K562 (cell line): ENCODE data around the gene S100A8. TPM values are rescaled to one million over a fixed set of nuclear protein-coding genes. Genes with fewer than 3 reads are reported as not detected.

Source experiments
- ATAC-seq: fragments of 200-7000 bp; cut with Tn5 transposase; 3 replicates; pipeline ENCODE4 v1.9.1; 2020; ENCODE audit warnings: moderate library complexity
- BruUV-seq: library from RNA; stranded (reverse); fragments of 400-500 nt; replicated peaks from 2 replicates; lab custom pipeline; 2021; lab: Mats Ljungman, UMichigan
- CTCF ChIA-PET: fragments of 300-600 bp; formaldehyde crosslinking; extraction: SDS; loops from one replicate; lab custom pipeline; 2021; ENCODE audit warnings: low intra/inter-chr PET ratio; lab: Yijun Ruan, JAX
- POLR2A ChIA-PET: fragments of 300-600, 350-650 bp; sonication (Branson Sonifier 250); formaldehyde crosslinking; extraction: SDS; loops from one replicate; lab custom pipeline; 2021; ENCODE audit warnings: antibody characterized with exemption, inconsistent platforms; lab: Yijun Ruan, JAX
- DNase-seq, 4 experiments: peaks; one replicate each; pipeline versions ENCODE4 v3.0.0 to v3.0.0-alpha.2; 2011 to 2018; ENCODE audit warnings: low spot score in 3 of 4, mixed read lengths in 3 of 4; ENCODE audit errors: extremely low read depth in 1 of 4
- FAIRE-seq: peaks from 2 replicates; lab custom pipeline; 2011; peaks lifted over from hg19 to GRCh38; lab: Jason Lieb, UNC
- H2AFZ ChIP-seq: 2 replicates; pipeline ENCODE4 v1.6.0; 2011; ENCODE audit warnings: low read depth, low read length, control low read depth, inconsistent platforms
- H3K27ac ChIP-seq: fragments of 200-600 bp; 3 replicates; pipeline ENCODE4 v1.8.0; 2011; ENCODE audit warnings: low read depth, mild to moderate bottlenecking, control low read depth, inconsistent platforms, low read length, moderate library complexity, mixed read lengths; ENCODE audit errors: extremely low read depth
- H3K27me3 ChIP-seq, 2 experiments: fragments of 300-600 bp in 1 of 2; 2 replicates in 1 of 2; 3 replicates in 1 of 2; pipeline versions ENCODE4 v1.6.0 to v1.8.0; 2011; ENCODE audit warnings: inconsistent platforms in 2 of 2, low read length in 2 of 2, mild to moderate bottlenecking in 1 of 2, mixed read lengths in 1 of 2, moderate library complexity in 1 of 2; ENCODE audit not compliant: control insufficient read depth in 2 of 2, insufficient read depth in 2 of 2
- H3K36me3 ChIP-seq: fragments of 300-600 bp; 3 replicates; pipeline ENCODE4 v1.8.0; 2011; ENCODE audit warnings: mild to moderate bottlenecking, low read length, inconsistent platforms; ENCODE audit not compliant: control insufficient read depth, insufficient read depth
- H3K4me1 ChIP-seq, 2 experiments: fragments of 200-600 bp in 1 of 2; replicated peaks in 1 of 2; 2 replicates in 1 of 2; 3 replicates in 1 of 2; pipeline versions ENCODE4 v1.5.1 to v1.8.0; 2011; ENCODE audit warnings: inconsistent platforms in 2 of 2, low read length in 2 of 2, mild to moderate bottlenecking in 1 of 2, mixed read lengths in 1 of 2, moderate library complexity in 1 of 2; ENCODE audit not compliant: control insufficient read depth in 2 of 2, insufficient read depth in 2 of 2
- H3K4me2 ChIP-seq: 2 replicates; pipeline ENCODE4 v1.6.1; 2011; ENCODE audit warnings: low read length, control low read depth, inconsistent platforms, mixed read lengths; ENCODE audit not compliant: insufficient read depth
- H3K4me3 ChIP-seq: fragments of 200-600 bp; sonication (generic), shearing (Covaris generic); 2 replicates; pipeline ENCODE4 v1.5.1; 2016; ENCODE audit warnings: control low read depth, inconsistent platforms
- H3K79me2 ChIP-seq: fragments of 200-600 bp; 3 replicates; pipeline ENCODE4 v1.8.0; 2011; ENCODE audit warnings: low read length, inconsistent platforms; ENCODE audit not compliant: control insufficient read depth, insufficient read depth
- H3K9ac ChIP-seq, 2 experiments: 2 replicates each; pipeline versions ENCODE4 v1.6.0 to v1.6.1; 2011; ENCODE audit warnings: low read depth in 2 of 2, low read length in 2 of 2, control low read depth in 1 of 2, inconsistent platforms in 1 of 2, mild to moderate bottlenecking in 1 of 2, mixed read lengths in 1 of 2; ENCODE audit not compliant: insufficient read depth in 1 of 2
- H3K9me1 ChIP-seq: one replicate; pipeline ENCODE4 v1.6.0; 2011; ENCODE audit warnings: inconsistent platforms, mild to moderate bottlenecking, low read length, moderate library complexity; ENCODE audit not compliant: control insufficient read depth, insufficient read depth
- H3K9me3 ChIP-seq: replicated peaks from 2 replicates; pipeline ENCODE4 v1.5.1; 2011; ENCODE audit warnings: low read depth, low read length, inconsistent platforms; ENCODE audit not compliant: control insufficient read depth, insufficient read depth
- H4K20me1 ChIP-seq: replicated peaks from 2 replicates; pipeline ENCODE4 v1.6.1; 2011; ENCODE audit warnings: low read length, inconsistent platforms, mixed read lengths; ENCODE audit not compliant: control insufficient read depth, insufficient read depth
- ATF4 ChIP-seq: fragments of 450-650 bp; formaldehyde crosslinking; IDR thresholded peaks from 2 replicates; pipeline ENCODE4 v1.4.0; 2022; ENCODE audit warnings: mild to moderate bottlenecking, moderate library complexity
- CHD2 ChIP-seq: IDR thresholded peaks from 2 replicates; pipeline ENCODE4 v1.6.1; 2011; ENCODE audit warnings: low read depth, low read length
- COPS2 ChIP-seq: fragments of 450-650 bp; conservative IDR thresholded peaks from 2 replicates; pipeline ENCODE4 v1.6.1; 2016; ENCODE audit warnings: mild to moderate bottlenecking, moderate library complexity
- DDX20 ChIP-seq: fragments of 450-650 bp; IDR thresholded peaks from 2 replicates; pipeline ENCODE4 v1.6.1; 2016; ENCODE audit warnings: missing genetic modification characterization, low read depth, mild to moderate bottlenecking, missing compliant biosample characterization, moderate library complexity
- E2F8 ChIP-seq: fragments of 450-650 bp; IDR thresholded peaks from 2 replicates; pipeline ENCODE4 v1.7.1; 2018; ENCODE audit warnings: mild to moderate bottlenecking, low read depth; ENCODE audit not compliant: partially characterized antibody
- EP400 ChIP-seq: fragments of 450-650 bp; IDR thresholded peaks from 2 replicates; pipeline ENCODE4 v1.6.1; 2017; ENCODE audit warnings: antibody characterized with exemption, mild to moderate bottlenecking, moderate library complexity
- ETV5 ChIP-seq: sonication (generic); formaldehyde crosslinking; IDR thresholded peaks from 2 replicates; pipeline ENCODE4 v1.4.0; 2020; ENCODE audit warnings: low read depth, mild to moderate bottlenecking, missing genetic modification reagents
- GTF2E2 ChIP-seq: fragments of 200-800 bp; sonication (Bioruptor generic); IDR thresholded peaks from 2 replicates; pipeline ENCODE4 v1.6.1; 2016; ENCODE audit warnings: missing genetic modification characterization, missing compliant biosample characterization
- MAFG ChIP-seq: fragments of 450-650 bp; conservative IDR thresholded peaks from 2 replicates; pipeline ENCODE4 v1.6.1; 2016; ENCODE audit warnings: missing genetic modification characterization, missing compliant biosample characterization
- MLLT1 ChIP-seq, 2 experiments: fragments of 450-650 bp; IDR thresholded peaks; 2 replicates each; pipeline ENCODE4 v1.6.1; 2016
- RCOR1 ChIP-seq, 2 experiments: IDR thresholded peaks; 2 replicates each; pipeline ENCODE4 v1.6.1; 2012; ENCODE audit warnings: low read depth in 2 of 2, low read length in 2 of 2, borderline replicate concordance in 1 of 2, improper control_type of control experiment in 1 of 2
- SAFB ChIP-seq: fragments of 200-400 bp; formaldehyde crosslinking; IDR thresholded peaks from 2 replicates; pipeline ENCODE4 v1.6.1; 2017; ENCODE audit warnings: low read depth, low read length, borderline replicate concordance
- SIN3B ChIP-seq: fragments of 450-650 bp; IDR thresholded peaks from 2 replicates; pipeline ENCODE4 v1.6.1; 2017; ENCODE audit warnings: low read depth, mild to moderate bottlenecking, moderate library complexity
- TCF3 ChIP-seq: sonication (generic); formaldehyde crosslinking; IDR thresholded peaks from 2 replicates; pipeline ENCODE4 v1.4.0; 2020; ENCODE audit warnings: mild to moderate bottlenecking, missing genetic modification reagents
- XRCC5 ChIP-seq: fragments of 200-400 bp; formaldehyde crosslinking; IDR thresholded peaks from 2 replicates; pipeline ENCODE4 v1.6.1; 2017; ENCODE audit warnings: low read depth, mild to moderate bottlenecking, low read length
- ZNF24 ChIP-seq: fragments of 450-650 bp; IDR thresholded peaks from 2 replicates; pipeline ENCODE4 v1.6.1; 2016
- ZNF445 ChIP-seq: fragments of 250-450 bp; sonication (Bioruptor Pico); IDR thresholded peaks from 2 replicates; pipeline ENCODE4 v1.4.0; 2020; ENCODE audit warnings: low read depth, mild to moderate bottlenecking, moderate library complexity
- ZNF57 ChIP-seq: fragments of 450-650 bp; formaldehyde crosslinking; IDR thresholded peaks from 2 replicates; pipeline ENCODE4 v1.4.0; 2020; ENCODE audit warnings: mild to moderate bottlenecking, moderate library complexity
- ZNF584 ChIP-seq: fragments of 200-800 bp; sonication (Bioruptor generic); IDR thresholded peaks from 2 replicates; pipeline ENCODE4 v1.6.1; 2016; ENCODE audit warnings: low read depth, mild to moderate bottlenecking, missing genetic modification characterization, missing compliant biosample characterization
- WGBS: fragments of 100-300 bp; shearing (Covaris generic); methylation state at CpG from one replicate; pipeline ENCODE4 v1.1.6; 2016; ENCODE audit warnings: low coverage, mixed read lengths; ENCODE audit not compliant: insufficient coverage; ENCODE audit errors: missing lambda C conversion rate; 5-methylcytosine and 5-hydroxymethylcytosine counted together
- in situ Hi-C: fragments of 300-500 bp; cut with MboI; formaldehyde crosslinking; loops from 4 replicates; pipeline ENCODE4 v1.15.0; 2018; ENCODE audit warnings: inconsistent platforms, mixed read lengths
- intact Hi-C: fragments of 100-400 bp; cut with micrococcal nuclease; formaldehyde crosslinking; loops from 2 replicates; pipeline ENCODE4 v1.14.2; 2022
- polyA plus RNA-seq, 8 experiments: library from polyadenylated mRNA; depleted of rRNA in 4 of 8; stranded (reverse) in 5 of 8; unstranded in 3 of 8; fragments of >200 nt; fragmentation: Nextera tagmentation in 2 of 8; fragmentation: Illumina TruSeq in 1 of 8; extraction: Ambion mirVana in 2 of 8; extraction: Trizol in 1 of 8; gene quantifications; 2 replicates each; pipeline versions ENCODE4 v1.2.1 to v1.2.3, GENCODE V29; 2011 to 2014; ENCODE audit warnings: inconsistent platforms in 1 of 8, missing spikeins in 1 of 8
- total RNA-seq, 7 experiments: library from RNA; depleted of rRNA in 6 of 7; stranded (reverse); fragments of >200 nt in 6 of 7; fragmentation: Illumina TruSeq in 2 of 7; extraction: Trizol in 2 of 7; gene quantifications; 2 replicates each; pipeline versions ENCODE4 v1.2.1 to v1.2.3, GENCODE V29; 2011 to 2021; ENCODE audit warnings: low replicate concordance in 1 of 7

The S100A8 gene
- total and polyA plus RNA-seq, 9 of the 15 experiments (the other 6 are each of a cell fraction or from before 2014, with no cell fraction given): 0.15 to 0.60 TPM; not detected in 7

DNA sequence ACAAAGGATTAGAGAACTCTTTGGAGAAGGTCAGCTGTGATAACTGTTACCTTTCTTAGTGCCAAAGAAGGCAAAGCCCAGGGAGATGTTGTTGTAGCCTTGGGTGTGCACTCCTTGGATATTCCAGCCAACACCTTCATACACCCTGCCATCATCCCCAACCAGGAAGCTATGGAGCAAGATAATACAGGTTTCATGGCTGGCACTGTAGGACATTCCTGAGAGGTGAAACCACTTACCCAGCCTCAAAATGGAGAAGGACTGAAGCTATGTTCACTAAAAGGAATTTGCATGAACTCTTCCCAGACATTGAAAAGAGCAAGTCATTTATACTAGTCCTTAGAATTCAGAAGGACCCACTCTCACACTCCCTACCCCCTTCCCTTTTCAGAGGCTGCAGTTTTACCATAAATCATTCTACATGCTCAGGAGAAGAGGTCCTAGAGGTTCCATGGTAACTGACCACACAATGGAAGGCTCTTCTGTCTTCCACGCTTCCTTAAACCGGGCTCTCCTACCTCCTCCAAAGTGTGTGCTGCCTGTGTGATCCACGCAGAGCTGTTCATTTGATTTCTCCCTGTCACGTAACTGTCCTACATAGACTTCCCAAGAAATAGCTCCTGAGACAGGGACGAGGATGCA lies 47.7 kb downstream of the S100A8 start:
- H3K79me2 ChIP-seq: no peaks in the 10 kb centered on the region
- H3K4me3 ChIP-seq: no peak overlapping the region
- peaks cover 2 to 16% of the 10 kb centered on the region in 2 experiments; a peak in 2 of 5 replicates for H3K27me3 ChIP-seq
- no peaks in the 10 kb centered on the region for H3K36me3 ChIP-seq
- in situ Hi-C loops (no loop called here), intact Hi-C loops (no loop called here)
- peaks cover 18% of the 10 kb centered on the region for H4K20me1 ChIP-seq
- DNase-seq (no peak), ATAC-seq (peak; percentile 33), FAIRE-seq (no peak)
- ChIA-PET POLR2A (interaction anchor here (0.6 to 1.7 kb wide), 13 partner anchors 10 to 1593 kb away, joined by 3 to 6 read pairs (median 4); partner anchors contain the start of genes CHTOP, PGLYRP3 and PMVK), CTCF (no interaction called here)
- no peaks in the 10 kb centered on the region for H3K9me3 ChIP-seq
- no peak overlapping the region for H2AFZ ChIP-seq
- H3K9ac ChIP-seq: no peak overlapping the region
- peak overlapping the region; percentile 43 for H3K4me2 ChIP-seq
- BruUV-seq: no TSS peak
- 0% methylated on average over 5 of the region's 5 CpGs for WGBS
- H3K27ac ChIP-seq: peak overlapping the region; percentile 30; the same call in 1 of the 3 replicates
- H3K4me1 ChIP-seq: peaks cover 30 to 39% of the 10 kb centered on the region in 2 experiments
- no peaks in the 10 kb centered on the region for H3K9me1 ChIP-seq
- TF ChIP-seq ATF4 (CRISPR knock-in tag): no peak
- no peak for TF ChIP-seq ZNF57
- TF ChIP-seq RCOR1 (IDR thresholded peaks at IDR 0.05; ENCODE audit: borderline replicate concordance in 1 of 2, low read depth in 2 of 2, low read length in 2 of 2): no peak
- TF ChIP-seq MAFG (tag): no peak
- TF ChIP-seq DDX20 (tag): no peak
- no peak for TF ChIP-seq SIN3B
- TF ChIP-seq CHD2: no peak
- no peak for TF ChIP-seq EP400
- no peak for TF ChIP-seq ZNF445 (CRISPR knock-in tag)
- no peak for TF ChIP-seq E2F8
- no peak for TF ChIP-seq GTF2E2
- no peak for TF ChIP-seq ZNF24
- no peak for TF ChIP-seq ZNF584
- 0 out of 2 replicates have a peak, but pooled peaks have one; percentile 1 for TF ChIP-seq ETV5 (CRISPR knock-in tag)
- no peak for TF ChIP-seq MLLT1 (IDR thresholded peaks at IDR 0.05)
- no peak for TF ChIP-seq COPS2
- no peak for TF ChIP-seq XRCC5
- TF ChIP-seq TCF3 (CRISPR knock-in tag): no peak
- TF ChIP-seq SAFB: no peak
